Stromal cell of bone marrow (primary cell): ENCODE results near the gene NCKAP5.
"Not testable (repeated sequence)": the region's sequence is repeated elsewhere in the genome, so short reads cannot be mapped to it uniquely, and the experiment has no call there.

ENCODE experiments used
- DNase-seq: peaks from one replicate; pipeline ENCODE4 v3.0.0-alpha.2; 2012; ENCODE audit warnings: low read depth

Gene NCKAP5

GRCh38 chr2:133497270-133497893 lies 70.9 kb downstream of the NCKAP5 start:
- DNase-seq: no peak

- no peak for DNase-seq
These were observed 71.6 kb downstream of the NCKAP5 start for GRCh38 chr2:133496501-133497269.

- DNase-seq: no peak
These were observed 73.0 kb downstream of the NCKAP5 start for GRCh38 chr2:133495226-133495625.

- DNase-seq: no peak
These were observed 75.4 kb downstream of the NCKAP5 start for GRCh38 chr2:133492719-133493380.

GRCh38 chr2:133490411-133490980 lies 77.8 kb downstream of the NCKAP5 start:
- no peak for DNase-seq

- DNase-seq: peak; percentile 68
These were observed 78.4 kb downstream of the NCKAP5 start for GRCh38 chr2:133489641-133490410.

- no peak for DNase-seq
These were observed 79.1 kb downstream of the NCKAP5 start for GRCh38 chr2:133489146-133489545.

- DNase-seq: no peak
These were observed 81.5 kb downstream of the NCKAP5 start for GRCh38 chr2:133486771-133487191.

- no peak for DNase-seq
These were observed 82.4 kb downstream of the NCKAP5 start for GRCh38 chr2:133485868-133486267.

GRCh38 chr2:133484784-133485183 lies 83.5 kb downstream of the NCKAP5 start:
- DNase-seq: no peak

GRCh38 chr2:133484106-133484505 lies 84.2 kb downstream of the NCKAP5 start:
- DNase-seq: no peak

GRCh38 chr2:133483181-133483580 lies 85.1 kb downstream of the NCKAP5 start:
- DNase-seq: no peak

- no peak for DNase-seq
These were observed 87.4 kb downstream of the NCKAP5 start for GRCh38 chr2:133480707-133481429.

- no peak for DNase-seq
These were observed 90.7 kb downstream of the NCKAP5 start for GRCh38 chr2:133477616-133477990.

GRCh38 chr2:133476931-133477615 lies 91.2 kb downstream of the NCKAP5 start:
- DNase-seq: no peak

GRCh38 chr2:133476286-133476685 lies 92.0 kb downstream of the NCKAP5 start:
- no peak for DNase-seq

GRCh38 chr2:133475610-133476009 lies 92.7 kb downstream of the NCKAP5 start:
- no peak for DNase-seq

- not testable (repeated sequence) for DNase-seq
These were observed 97.8 kb downstream of the NCKAP5 start for GRCh38 chr2:133470446-133470845.

GRCh38 chr2:133462811-133463210 lies 105.5 kb downstream of the NCKAP5 start:
- DNase-seq: no peak

GRCh38 chr2:133461484-133461883 lies 106.8 kb downstream of the NCKAP5 start:
- no peak for DNase-seq

- DNase-seq: no peak
These were observed 108.7 kb downstream of the NCKAP5 start for GRCh38 chr2:133459590-133459989.
